SK-N-MC (cell line): ENCODE results near the gene NCCRP1.
"Not testable (repeated sequence)": the region's sequence is repeated elsewhere in the genome, so short reads cannot be mapped to it uniquely, and the experiment has no call there.

Experiments
- DNase-seq: peaks from one replicate; pipeline ENCODE4 v3.0.0-alpha.2; 2011; ENCODE audit warnings: low read depth, low spot score
- H3K27ac ChIP-seq: fragments of 200-600 bp; sonication (generic); 2 replicates; pipeline ENCODE4 v1.5.1; 2016; ENCODE audit warnings: mixed run types
- H3K36me3 ChIP-seq: fragments of 200-600 bp; sonication (generic); 2 replicates; pipeline ENCODE4 v1.6.1; 2017; ENCODE audit warnings: antibody characterized with exemption, low read length, mixed read lengths; ENCODE audit not compliant: insufficient read depth
- H3K4me3 ChIP-seq: fragments of 200-600 bp; sonication (generic); 2 replicates; pipeline ENCODE4 v1.5.1; 2016
- H3K9ac ChIP-seq: fragments of 200-600 bp; sonication (generic); 2 replicates; pipeline ENCODE4 v1.8.0; 2017; ENCODE audit warnings: mixed run types, mixed read lengths; ENCODE audit not compliant: insufficient read length
- H3K9me3 ChIP-seq: fragments of 200-600 bp; sonication (generic); 2 replicates; pipeline ENCODE4 v1.6.1; 2017; ENCODE audit warnings: low read depth, mild to moderate bottlenecking, antibody characterized with exemption, low read length, moderate library complexity, mixed read lengths
- EZH2 ChIP-seq: fragments of 200-600 bp; sonication (generic); IDR thresholded peaks from one replicate; pipeline ENCODE4 v1.6.1; 2017; ENCODE audit warnings: antibody characterized with exemption
- FOXP2 ChIP-seq: optimal IDR thresholded peaks from 2 replicates; pipeline ENCODE3; 2011; ENCODE audit warnings: mild to moderate bottlenecking, moderate library complexity; ENCODE audit not compliant: insufficient read depth; ENCODE audit errors: extremely low read length, control extremely low read depth
- POLR2AphosphoS5 ChIP-seq: IDR thresholded peaks from 2 replicates; pipeline ENCODE4 v1.6.1; 2012; ENCODE audit warnings: mild to moderate bottlenecking, low read depth, low read length, borderline replicate concordance

NCCRP1 gene

GRCh38 chr19:39223703-39224279 lies 27.0 kb downstream of the NCCRP1 start:
- DNase-seq = no peak
- H3K36me3 ChIP-seq = no peaks in the 10 kb centered on the region
- H3K9ac ChIP-seq = no peak overlapping the region
- no peaks in the 10 kb centered on the region for H3K9me3 ChIP-seq
- no peak overlapping the region for H3K4me3 ChIP-seq
- no peak overlapping the region for H3K27ac ChIP-seq
- TF ChIP-seq FOXP2 (no peak), POLR2AphosphoS5 (no peak), EZH2 (no peak)

GRCh38 chr19:39224910-39225309 lies 28.1 kb downstream of the NCCRP1 start:
- H3K9ac ChIP-seq = no peak overlapping the region
- H3K36me3 ChIP-seq = no peaks in the 10 kb centered on the region
- DNase-seq = no peak
- H3K9me3 ChIP-seq = no peaks in the 10 kb centered on the region
- no peak for TF ChIP-seq FOXP2
- no peak for TF ChIP-seq EZH2
- TF ChIP-seq POLR2AphosphoS5 = no peak
- H3K4me3 ChIP-seq = no peak overlapping the region
- no peak overlapping the region for H3K27ac ChIP-seq

- TF ChIP-seq EZH2 = no peak
- no peak for TF ChIP-seq FOXP2
- TF ChIP-seq POLR2AphosphoS5 = no peak
- Histone ChIP-seq H3K9ac (no peak overlapping the region), H3K9me3 (no peaks in the 10 kb centered on the region), H3K36me3 (no peaks in the 10 kb centered on the region), H3K4me3 (no peak overlapping the region), H3K27ac (no peak overlapping the region)
- no peak for DNase-seq
These were observed 33.5 kb downstream of the NCCRP1 start for GRCh38 chr19:39230096-39230764.

DNA sequence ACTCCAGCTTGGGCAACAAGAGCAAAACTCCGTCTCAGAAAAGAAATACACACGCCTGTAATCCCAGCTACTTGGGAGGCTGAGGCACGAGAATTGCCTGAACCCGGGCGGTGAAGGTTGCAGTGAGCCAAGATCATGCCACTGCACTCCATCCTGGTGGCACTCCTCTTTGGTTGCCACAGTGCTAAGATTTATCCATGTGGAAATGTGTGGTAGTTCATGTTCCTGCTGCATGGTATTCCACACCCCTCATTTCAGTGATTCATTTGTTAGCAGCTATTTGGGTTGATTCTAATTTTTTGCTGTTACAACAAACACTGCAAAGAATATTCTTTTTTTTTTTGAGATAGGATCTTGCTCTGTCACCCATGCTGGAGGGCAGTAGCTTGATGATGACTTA lies 35.9 kb downstream of the NCCRP1 start:
- Histone ChIP-seq H3K4me3 (no peak overlapping the region), H3K27ac (no peak overlapping the region), H3K9me3 (no peaks in the 10 kb centered on the region), H3K9ac (no peak overlapping the region), H3K36me3 (no peaks in the 10 kb centered on the region)
- no peak for TF ChIP-seq EZH2
- no peak for TF ChIP-seq FOXP2
- TF ChIP-seq POLR2AphosphoS5 = no peak
- no peak for DNase-seq

DNA sequence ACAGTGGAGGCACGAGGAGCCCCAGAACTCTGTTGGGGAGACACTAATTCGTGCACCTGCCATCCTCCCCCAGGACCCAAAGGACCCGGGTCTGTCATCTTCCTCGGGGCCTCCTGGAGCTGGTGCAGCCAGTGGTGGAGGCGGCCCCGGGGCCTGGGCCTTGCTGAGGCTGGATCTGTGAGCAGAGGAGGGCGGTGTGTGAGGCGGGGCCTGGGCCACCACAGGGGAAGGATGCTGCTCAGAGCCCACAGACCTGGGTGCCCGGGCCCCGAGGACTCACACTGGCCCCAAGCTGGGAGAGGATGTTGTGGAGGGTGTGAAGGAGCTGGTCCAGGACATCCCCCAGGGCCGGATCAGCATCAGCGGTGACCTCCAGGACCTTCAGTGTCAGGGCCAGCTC lies 39.8 kb downstream of the NCCRP1 start:
- Histone ChIP-seq H3K9ac (no peak overlapping the region), H3K36me3 (no peaks in the 10 kb centered on the region), H3K9me3 (no peaks in the 10 kb centered on the region), H3K27ac (no peak overlapping the region), H3K4me3 (no peak overlapping the region)
- DNase-seq = no peak
- no peak for TF ChIP-seq FOXP2

GRCh38 chr19:39237200-39238184 lies 40.7 kb downstream of the NCCRP1 start:
- TF ChIP-seq FOXP2 = no peak
- TF ChIP-seq EZH2 = no peak
- TF ChIP-seq POLR2AphosphoS5 = no peak
- no peaks in the 10 kb centered on the region for H3K36me3 ChIP-seq
- DNase-seq = no peak
- no peak overlapping the region for H3K27ac ChIP-seq
- H3K9me3 ChIP-seq = no peaks in the 10 kb centered on the region
- H3K9ac ChIP-seq = no peak overlapping the region
- H3K4me3 ChIP-seq = no peak overlapping the region

DNA sequence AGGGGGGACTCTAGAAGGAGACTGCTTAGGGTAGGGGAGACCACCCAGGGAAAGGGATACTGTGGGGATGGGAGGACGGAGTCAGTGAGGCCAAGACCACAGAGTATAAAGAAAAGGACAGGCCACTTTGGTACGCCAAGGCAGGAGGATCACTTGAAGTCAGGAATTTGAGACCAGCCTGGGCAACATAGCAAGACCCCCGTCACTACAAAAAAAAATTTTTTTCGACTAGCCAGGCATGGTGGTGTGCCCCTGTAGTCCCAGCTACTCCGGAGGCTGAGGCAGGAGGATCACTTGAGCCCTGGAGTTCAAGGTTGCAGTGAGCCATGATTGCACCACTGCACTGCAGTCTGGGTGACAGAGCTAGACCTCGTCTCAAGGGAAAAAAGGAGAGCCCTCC lies 41.4 kb downstream of the NCCRP1 start:
- Histone ChIP-seq H3K36me3 (no peaks in the 10 kb centered on the region), H3K4me3 (no peak overlapping the region), H3K9me3 (no peaks in the 10 kb centered on the region), H3K9ac (no peak overlapping the region), H3K27ac (no peak overlapping the region)
- no peak for DNase-seq
- TF ChIP-seq FOXP2 (no peak), EZH2 (no peak), POLR2AphosphoS5 (no peak)

- TF ChIP-seq FOXP2 = no peak
- TF ChIP-seq EZH2 = no peak
- no peak for TF ChIP-seq POLR2AphosphoS5
- H3K4me3 ChIP-seq = no peak overlapping the region
- no peaks in the 10 kb centered on the region for H3K9me3 ChIP-seq
- H3K36me3 ChIP-seq = no peaks in the 10 kb centered on the region
- H3K27ac ChIP-seq = no peak overlapping the region
- no peak overlapping the region for H3K9ac ChIP-seq
- DNase-seq = no peak
These were observed 42.2 kb downstream of the NCCRP1 start for GRCh38 chr19:39238944-39239343.

GRCh38 chr19:39240421-39240820 lies 43.7 kb downstream of the NCCRP1 start:
- TF ChIP-seq EZH2 (no peak), POLR2AphosphoS5 (no peak), FOXP2 (no peak)
- Histone ChIP-seq H3K9me3 (no peaks in the 10 kb centered on the region), H3K27ac (no peak overlapping the region), H3K9ac (no peak overlapping the region), H3K4me3 (no peak overlapping the region), H3K36me3 (no peaks in the 10 kb centered on the region)
- no peak for DNase-seq

GRCh38 chr19:39243741-39244140 lies 47.0 kb downstream of the NCCRP1 start:
- not testable (repeated sequence) for DNase-seq, H3K4me3 ChIP-seq, H3K9ac ChIP-seq, H3K9me3 ChIP-seq, H3K27ac ChIP-seq, H3K36me3 ChIP-seq

DNA sequence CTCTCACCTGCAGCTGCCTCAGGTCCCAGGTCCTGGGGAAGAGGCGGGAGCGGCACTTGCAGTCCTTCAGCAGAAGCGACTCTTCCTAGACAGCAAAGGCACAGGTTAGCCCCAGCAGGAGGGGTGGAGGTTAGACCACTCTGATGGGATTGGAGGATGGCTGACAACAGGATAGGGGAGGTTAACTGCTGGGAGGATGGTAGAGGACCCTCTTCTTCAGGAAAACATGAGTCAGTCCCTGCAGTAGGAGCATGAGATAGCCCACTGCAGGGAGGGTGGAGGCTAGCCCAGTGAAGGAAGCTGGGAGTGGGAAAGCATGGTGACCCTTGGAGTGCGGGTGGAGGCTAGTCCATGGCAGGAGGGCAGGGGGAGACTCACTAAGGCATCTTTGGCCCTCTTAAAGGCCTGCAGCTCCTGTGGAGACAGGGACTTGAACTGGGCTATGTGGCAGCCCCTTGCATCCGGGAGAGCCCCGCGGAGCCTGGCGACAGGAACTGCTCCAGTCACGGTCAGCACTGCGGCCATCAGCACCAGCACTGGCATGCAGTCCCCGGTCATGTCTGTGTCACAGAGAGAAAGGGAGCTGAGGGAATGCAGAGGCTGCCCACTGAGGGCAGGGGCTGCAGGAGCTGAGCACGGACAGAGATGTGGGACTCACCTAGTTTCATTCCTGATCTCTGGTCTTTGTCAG lies 47.8 kb downstream of the NCCRP1 start, which contains the start of gene IFNL3:
TSS of gene IFNL3 (minus strand) at position 597 of the 691 bp plus-strand sequence. CDS start at position 558, 39 bp downstream.
- not testable (repeated sequence) for H3K9me3 ChIP-seq, H3K4me3 ChIP-seq, H3K9ac ChIP-seq, DNase-seq, H3K36me3 ChIP-seq, H3K27ac ChIP-seq

- not testable (repeated sequence) for H3K36me3 ChIP-seq, H3K9me3 ChIP-seq, DNase-seq, H3K9ac ChIP-seq, H3K4me3 ChIP-seq, H3K27ac ChIP-seq
These were observed 48.4 kb downstream of the NCCRP1 start for GRCh38 chr19:39245166-39245565.
